ENCODE measurements around the gene URGCP.
"Not testable (repeated sequence)": the region's sequence is repeated elsewhere in the genome, so short reads cannot be mapped to it uniquely, and the experiment has no call there.

URGCP gene

GRCh38 chr7:43834463-43835251 is 71.7 kb downstream of the URGCP start:
- no peak for DNase-seq (ENCODE audit: low spot score)

- DNase-seq (ENCODE audit: low spot score) = not testable (repeated sequence)
Measured at GRCh38 chr7:43830917-43831316, 75.5 kb downstream of the URGCP start.
